MM.1S (cell line): ENCODE results near the gene DSG2.

ENCODE experiments used
- EZH2phosphoT487 ChIP-seq: fragments of 300-600 bp; sonication (generic); IDR thresholded peaks from 2 replicates; pipeline ENCODE4 v1.6.1; 2018; ENCODE audit warnings: antibody characterized with exemption, low read length
- TF ChIP-seq, protein P1 (sequence below): fragments of 300-600 bp; sonication (generic); IDR thresholded peaks from 2 replicates; pipeline ENCODE4 v1.5.1; 2016; ENCODE audit warnings: antibody characterized with exemption, low read length, mixed read lengths

DNA sequence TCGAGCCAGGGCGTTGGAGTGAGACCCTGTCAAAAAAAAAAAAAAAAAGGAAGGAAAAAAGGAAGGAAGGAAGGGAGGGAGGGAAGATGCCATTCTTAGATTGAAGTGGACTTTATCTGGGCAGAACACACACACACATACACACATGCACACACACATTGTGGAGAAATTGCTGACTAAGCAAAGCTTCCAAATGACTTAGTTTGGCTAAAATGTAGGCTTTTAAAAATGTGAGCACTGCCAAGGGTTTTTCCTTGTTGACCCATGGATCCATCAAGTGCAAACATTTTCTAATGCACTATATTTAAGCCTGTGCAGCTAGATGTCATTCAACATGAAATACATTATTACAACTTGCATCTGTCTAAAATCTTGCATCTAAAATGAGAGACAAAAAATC is 93.1 kb downstream of the DSG2 start:
- TF ChIP-seq, protein P1, sequence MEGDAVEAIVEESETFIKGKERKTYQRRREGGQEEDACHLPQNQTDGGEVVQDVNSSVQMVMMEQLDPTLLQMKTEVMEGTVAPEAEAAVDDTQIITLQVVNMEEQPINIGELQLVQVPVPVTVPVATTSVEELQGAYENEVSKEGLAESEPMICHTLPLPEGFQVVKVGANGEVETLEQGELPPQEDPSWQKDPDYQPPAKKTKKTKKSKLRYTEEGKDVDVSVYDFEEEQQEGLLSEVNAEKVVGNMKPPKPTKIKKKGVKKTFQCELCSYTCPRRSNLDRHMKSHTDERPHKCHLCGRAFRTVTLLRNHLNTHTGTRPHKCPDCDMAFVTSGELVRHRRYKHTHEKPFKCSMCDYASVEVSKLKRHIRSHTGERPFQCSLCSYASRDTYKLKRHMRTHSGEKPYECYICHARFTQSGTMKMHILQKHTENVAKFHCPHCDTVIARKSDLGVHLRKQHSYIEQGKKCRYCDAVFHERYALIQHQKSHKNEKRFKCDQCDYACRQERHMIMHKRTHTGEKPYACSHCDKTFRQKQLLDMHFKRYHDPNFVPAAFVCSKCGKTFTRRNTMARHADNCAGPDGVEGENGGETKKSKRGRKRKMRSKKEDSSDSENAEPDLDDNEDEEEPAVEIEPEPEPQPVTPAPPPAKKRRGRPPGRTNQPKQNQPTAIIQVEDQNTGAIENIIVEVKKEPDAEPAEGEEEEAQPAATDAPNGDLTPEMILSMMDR = no peak
- TF ChIP-seq EZH2phosphoT487 = no peak
